IMR-90 (cell line): ENCODE results near the gene RMI2. TPM values are rescaled to one million over a fixed set of nuclear protein-coding genes. Genes with fewer than 3 reads are reported as not detected.

Source experiments
- ATAC-seq: fragments of 200-7000 bp; cut with Tn5 transposase; 2 replicates; pipeline ENCODE4 v1.9.1; 2020; ENCODE audit warnings: low read depth, mild to moderate bottlenecking, moderate library complexity
- BruUV-seq: library from RNA; stranded (reverse); fragments of 400-500 nt; replicated peaks from 2 replicates; lab custom pipeline; 2021; lab: Mats Ljungman, UMichigan
- CTCF ChIA-PET: fragments of 300-600 bp; formaldehyde crosslinking; extraction: SDS; loops from one replicate; lab custom pipeline; 2021; ENCODE audit warnings: antibody characterized with exemption; lab: Yijun Ruan, JAX
- POLR2A ChIA-PET: fragments of 300-600 bp; sonication (Branson Sonifier 250); formaldehyde crosslinking; loops from one replicate; lab custom pipeline; 2022; ENCODE audit warnings: antibody characterized with exemption; ENCODE audit not compliant: unreplicated experiment; lab: Charles Lee
- DNase-seq: peaks from one replicate; pipeline ENCODE4 v3.0.0; 2013
- H2AFZ ChIP-seq: replicated peaks from 2 replicates; pipeline ENCODE3; 2013; ENCODE audit warnings: low read length, mild to moderate bottlenecking; ENCODE audit not compliant: poor library complexity
- H2AK5ac ChIP-seq: 2 replicates; pipeline ENCODE4 v1.6.1; 2013; ENCODE audit warnings: low read depth, low read length, inconsistent platforms
- H2AK9ac ChIP-seq: replicated peaks from 2 replicates; pipeline ENCODE3; 2013; ENCODE audit warnings: mild to moderate bottlenecking, low read depth, low read length, moderate library complexity; ENCODE audit not compliant: poor library complexity
- H2BK120ac ChIP-seq: 2 replicates; pipeline ENCODE4 v1.6.1; 2013; ENCODE audit warnings: low read depth, low read length, inconsistent platforms
- H2BK15ac ChIP-seq: 3 replicates; pipeline ENCODE4 v1.6.1; 2013; ENCODE audit warnings: low read depth, low read length, inconsistent platforms
- H2BK20ac ChIP-seq: 2 replicates; pipeline ENCODE4 v1.6.1; 2013; ENCODE audit warnings: low read depth, mild to moderate bottlenecking, inconsistent platforms, low read length, moderate library complexity
- H2BK5ac ChIP-seq: 2 replicates; pipeline ENCODE4 v1.6.1; 2013; ENCODE audit warnings: mild to moderate bottlenecking, low read depth, low read length, inconsistent platforms; ENCODE audit not compliant: poor library complexity, severe bottlenecking
- H3K14ac ChIP-seq: replicated peaks from 2 replicates; pipeline ENCODE4 v1.6.1; 2013; ENCODE audit warnings: low read depth, low read length, inconsistent platforms
- H3K18ac ChIP-seq: 2 replicates; pipeline ENCODE4 v1.6.1; 2013; ENCODE audit warnings: low read depth, low read length, control low read depth
- H3K23ac ChIP-seq: 2 replicates; pipeline ENCODE4 v1.6.1; 2013; ENCODE audit warnings: low read depth, low read length, inconsistent platforms
- H3K27ac ChIP-seq: 2 replicates; pipeline ENCODE4 v1.5.1; 2013; ENCODE audit warnings: mild to moderate bottlenecking, control low read depth, low read length; ENCODE audit not compliant: insufficient read depth
- H3K27me3 ChIP-seq: 2 replicates; pipeline ENCODE4 v1.6.1; 2013; ENCODE audit warnings: low read length; ENCODE audit not compliant: control insufficient read depth, insufficient read depth
- H3K36me3 ChIP-seq: 2 replicates; pipeline ENCODE4 v1.6.1; 2013; ENCODE audit warnings: low read length, mixed read lengths; ENCODE audit not compliant: control insufficient read depth, insufficient read depth
- H3K4ac ChIP-seq: 2 replicates; pipeline ENCODE4 v1.6.1; 2013; ENCODE audit warnings: low read depth, low read length, inconsistent platforms
- H3K4me1 ChIP-seq: 2 replicates; pipeline ENCODE4 v1.6.1; 2013; ENCODE audit warnings: low read length, mixed read lengths; ENCODE audit not compliant: control insufficient read depth, insufficient read depth
- H3K4me2 ChIP-seq: 2 replicates; pipeline ENCODE4 v1.6.1; 2013; ENCODE audit warnings: low read depth, mild to moderate bottlenecking, control low read depth, low read length, moderate library complexity
- H3K4me3 ChIP-seq: 2 replicates; pipeline ENCODE4 v1.5.1; 2013; ENCODE audit warnings: low read depth, mild to moderate bottlenecking, control low read depth, low read length, moderate library complexity; ENCODE audit not compliant: insufficient read depth
- H3K56ac ChIP-seq: 2 replicates; pipeline ENCODE4 v1.6.1; 2013; ENCODE audit warnings: low read length, inconsistent platforms; ENCODE audit not compliant: insufficient read depth; ENCODE audit errors: extremely low read depth
- H3K79me1 ChIP-seq, 2 experiments: 2 replicates each; pipeline ENCODE4 v1.6.1; 2013; ENCODE audit warnings: low read length in 2 of 2, inconsistent platforms in 1 of 2, low read depth in 1 of 2
- H3K9ac ChIP-seq: 2 replicates; pipeline ENCODE4 v1.6.1; 2013; ENCODE audit warnings: low read depth, low read length, control low read depth
- H3K9me1 ChIP-seq: 2 replicates; pipeline ENCODE4 v1.6.1; 2013; ENCODE audit warnings: low read length, inconsistent platforms; ENCODE audit not compliant: insufficient read depth
- H3K9me3 ChIP-seq: 2 replicates; pipeline ENCODE4 v1.6.1; 2013; ENCODE audit warnings: low read length; ENCODE audit not compliant: control insufficient read depth, insufficient read depth
- H4K20me1 ChIP-seq: 2 replicates; pipeline ENCODE4 v1.6.1; 2013; ENCODE audit warnings: low read length, inconsistent platforms; ENCODE audit not compliant: insufficient read depth
- H4K5ac ChIP-seq: 2 replicates; pipeline ENCODE4 v1.6.1; 2013; ENCODE audit warnings: mild to moderate bottlenecking, low read depth, low read length, control low read depth
- H4K8ac ChIP-seq, 2 experiments: 2 replicates each; pipeline ENCODE4 v1.6.1; 2013; ENCODE audit warnings: low read depth in 2 of 2, low read length in 2 of 2, control low read depth in 1 of 2, inconsistent platforms in 1 of 2
- H4K91ac ChIP-seq: 2 replicates; pipeline ENCODE4 v1.6.1; 2013; ENCODE audit warnings: low read depth, low read length, inconsistent platforms; ENCODE audit not compliant: insufficient read depth
- BHLHE40 ChIP-seq: fragments of 150-350 bp; IDR thresholded peaks from 2 replicates; pipeline ENCODE4 v1.6.1; 2016; ENCODE audit warnings: mild to moderate bottlenecking, low read depth, low read length
- CEBPB ChIP-seq: IDR thresholded peaks from 2 replicates; pipeline ENCODE4 v1.6.1; 2012; ENCODE audit warnings: low read depth, low read length, improper control_type of control experiment
- CHD1 ChIP-seq: IDR thresholded peaks from 2 replicates; pipeline ENCODE4 v1.6.1; 2012; ENCODE audit warnings: low read depth, low read length, improper control_type of control experiment
- MAFK ChIP-seq: IDR thresholded peaks from 2 replicates; pipeline ENCODE4 v1.6.1; 2012; ENCODE audit warnings: low read depth, low read length, improper control_type of control experiment
- MAZ ChIP-seq: IDR thresholded peaks from 2 replicates; pipeline ENCODE4 v1.6.1; 2012; ENCODE audit warnings: low read depth, mild to moderate bottlenecking, low read length, improper control_type of control experiment, moderate library complexity, borderline replicate concordance
- MXI1 ChIP-seq: IDR thresholded peaks from 2 replicates; pipeline ENCODE4 v1.6.1; 2012; ENCODE audit warnings: low read depth, mild to moderate bottlenecking, low read length, moderate library complexity, borderline replicate concordance
- NFE2L2 ChIP-seq: fragments of 150-350 bp; IDR thresholded peaks from 2 replicates; pipeline ENCODE4 v1.6.1; 2016; ENCODE audit warnings: low read depth, mild to moderate bottlenecking, low read length
- POLR2A ChIP-seq: IDR thresholded peaks from 2 replicates; pipeline ENCODE4 v1.6.1; 2012; ENCODE audit warnings: mild to moderate bottlenecking, low read depth, low read length
- RAD21 ChIP-seq: IDR thresholded peaks from 2 replicates; pipeline ENCODE4 v1.6.1; 2012; ENCODE audit warnings: low read length, improper control_type of control experiment
- RFX5 ChIP-seq: IDR thresholded peaks from 2 replicates; pipeline ENCODE4 v1.8.0; 2012; ENCODE audit warnings: low read depth, mild to moderate bottlenecking, low read length, moderate library complexity
- USF2 ChIP-seq: fragments of 150-350 bp; IDR thresholded peaks from 2 replicates; pipeline ENCODE4 v1.6.1; 2017; ENCODE audit warnings: mild to moderate bottlenecking, antibody characterized with exemption, low read length, low read depth
- WGBS, 2 experiments: methylation state at CpG; one replicate each; pipeline versions ENCODE4 v1.1.5 to v1.1.7; 2013; ENCODE audit warnings: missing lambda C conversion rate in 2 of 2; ENCODE audit not compliant: insufficient read length in 1 of 2; ENCODE audit errors: extremely low coverage in 2 of 2; 5-methylcytosine and 5-hydroxymethylcytosine counted together
- dilution Hi-C: fragments of 300-500 bp; cut with HindIII; formaldehyde crosslinking; loops from one replicate; pipeline ENCODE4 v1.14.3; 2018; ENCODE audit warnings: low sequenced_read_pairs; ENCODE audit not compliant: unreplicated experiment
- in situ Hi-C: fragments of 300-500 bp; cut with MboI; formaldehyde crosslinking; loops from 3 replicates; pipeline ENCODE4 v1.14.3; 2019; ENCODE audit warnings: low sequenced_read_pairs, inconsistent platforms, mixed read lengths
- intact Hi-C: fragments of 100-400 bp; cut with micrococcal nuclease; formaldehyde crosslinking; loops from 2 replicates; pipeline ENCODE4 v1.10.0; 2022
- polyA plus RNA-seq, 3 experiments: library from polyadenylated mRNA; depleted of rRNA; stranded (reverse); fragments of >200 nt; gene quantifications; 2 replicates each; pipeline ENCODE4 v1.2.3, GENCODE V29; 2012; ENCODE audit warnings: low replicate concordance in 1 of 3
- total RNA-seq: library from RNA; depleted of rRNA; stranded (reverse); fragments of >200 nt; gene quantifications from 2 replicates; pipeline ENCODE4 v1.2.3, GENCODE V29; 2012

The RMI2 gene
- total and polyA plus RNA-seq, 2 of the 4 experiments (the other 2 are of a cell fraction), result 3.2 to 5.6 TPM

DNA sequence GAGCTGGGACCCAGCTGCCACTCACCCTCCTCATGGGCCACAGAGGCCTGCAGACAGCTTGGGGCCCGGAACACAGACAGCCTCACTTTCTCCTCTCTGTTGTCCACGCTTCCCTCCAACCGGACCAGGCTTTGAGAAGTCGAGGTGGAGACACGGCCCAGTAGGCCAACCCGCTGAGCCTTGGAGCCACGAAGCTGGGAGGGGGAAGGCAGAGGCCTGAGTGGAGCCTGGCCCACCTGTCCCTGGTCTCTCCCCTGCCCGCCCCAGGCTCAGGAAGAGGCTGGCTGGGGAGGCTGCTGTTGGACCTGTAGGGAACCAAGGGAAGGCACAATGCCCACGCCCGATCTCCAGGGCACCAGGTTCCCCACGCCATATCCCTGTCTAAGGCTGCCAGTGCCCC lies 48.1 kb downstream of the RMI2 start:
- WGBS, 2 experiments, result no CpG with 5 or more reads among the region's 11 CpGs
- ATAC-seq, result no peak
- dilution Hi-C loops, result no loop called here

More for the DNA sequence above, 48.1 kb downstream of the RMI2 start:
- H3K27ac ChIP-seq, result no peak overlapping the region
- no peak overlapping the region for H2AK5ac ChIP-seq
- intact Hi-C loops (loop anchor here (10.0 kb wide), 1 partner anchor 671 kb away; no protein-coding TSS in a partner anchor), in situ Hi-C loops (no loop called here)
- H3K9me3 ChIP-seq, result no peaks in the 10 kb centered on the region
- no peak overlapping the region for H2BK15ac ChIP-seq
- H3K4me1 ChIP-seq, result peaks cover 6% of the 10 kb centered on the region; the same call in 1 of the 2 replicates
- no peak overlapping the region for H4K91ac ChIP-seq
- H4K20me1 ChIP-seq, result no peaks in the 10 kb centered on the region
- no peak overlapping the region for H3K18ac ChIP-seq
- H2BK20ac ChIP-seq, result no peak overlapping the region
- no TSS peak for BruUV-seq
- CTCF ChIA-PET, result no interaction called here
- no peak overlapping the region for H3K9ac ChIP-seq
- POLR2A ChIA-PET, result no interaction called here
- H4K5ac ChIP-seq, result no peak overlapping the region
- no peak overlapping the region for H3K4me3 ChIP-seq
- no peak overlapping the region for H2BK5ac ChIP-seq
- H3K56ac ChIP-seq, result no peak overlapping the region
- no peak for DNase-seq
- no peak overlapping the region for H2AK9ac ChIP-seq
- no peak overlapping the region for H3K14ac ChIP-seq
- H3K9me1 ChIP-seq, result no peaks in the 10 kb centered on the region
- peak overlapping the region; percentile 7 for H2AFZ ChIP-seq
- no peak for TF ChIP-seq RFX5
- TF ChIP-seq BHLHE40, result no peak
- TF ChIP-seq NFE2L2, result no peak
- no peak for TF ChIP-seq CEBPB
- TF ChIP-seq MXI1, result no peak
- TF ChIP-seq POLR2A, result no peak
- no peak for TF ChIP-seq RAD21
- TF ChIP-seq USF2, result no peak
- TF ChIP-seq MAFK, result no peak
- TF ChIP-seq MAZ, result no peak
- no peak for TF ChIP-seq CHD1
- no peaks in the 10 kb centered on the region for H3K79me1 ChIP-seq
- H3K27me3 ChIP-seq, result peaks cover 2% of the 10 kb centered on the region; the same call in 1 of the 2 replicates
- H3K23ac ChIP-seq, result no peak overlapping the region
- no peak overlapping the region for H4K8ac ChIP-seq
- H3K36me3 ChIP-seq, result no peaks in the 10 kb centered on the region
- no peak overlapping the region for H3K4ac ChIP-seq
- no peak overlapping the region for H2BK120ac ChIP-seq
- no peak overlapping the region for H3K4me2 ChIP-seq
